ENCODE measurements around the gene EPHB2.
A peak's percentile ranks its signal among the peaks of the same experiment; 100 is the strongest.

Gene EPHB2

DNA sequence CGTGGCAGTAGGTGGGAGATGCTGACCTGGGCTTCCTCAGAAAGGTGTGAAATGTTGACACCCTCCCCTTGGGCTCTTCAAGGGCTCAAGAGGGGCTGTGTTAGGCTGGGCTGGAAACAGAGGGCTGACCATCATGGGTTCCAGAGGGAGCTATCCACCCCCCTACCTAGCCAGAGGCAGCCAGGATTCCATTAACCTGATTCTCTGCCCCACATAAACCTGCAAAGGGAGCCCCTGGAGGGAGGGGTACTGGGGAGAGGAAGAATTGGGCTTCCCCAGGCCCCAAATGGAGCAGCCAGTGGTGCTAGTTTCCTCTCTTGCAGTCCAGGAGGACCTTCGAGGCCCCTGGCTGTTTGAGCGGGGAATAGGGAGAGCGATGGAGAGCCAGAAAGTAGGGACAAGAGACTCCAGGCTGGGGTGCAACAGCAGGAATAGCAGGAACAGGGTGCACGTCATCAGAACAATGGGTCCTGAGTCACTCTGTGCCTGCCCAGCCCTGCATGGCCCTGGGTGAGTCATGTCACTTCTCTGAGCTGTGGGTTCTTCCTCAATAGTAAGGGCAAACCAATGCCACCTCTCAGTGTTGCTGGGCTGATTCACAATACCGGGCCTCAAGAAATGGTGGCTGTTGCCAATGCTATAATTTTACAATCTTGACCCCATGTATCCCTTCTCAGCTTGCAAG is 121.2 kb downstream of the EPHB2 start (continued):
- TF ChIP-seq, protein P1, sequence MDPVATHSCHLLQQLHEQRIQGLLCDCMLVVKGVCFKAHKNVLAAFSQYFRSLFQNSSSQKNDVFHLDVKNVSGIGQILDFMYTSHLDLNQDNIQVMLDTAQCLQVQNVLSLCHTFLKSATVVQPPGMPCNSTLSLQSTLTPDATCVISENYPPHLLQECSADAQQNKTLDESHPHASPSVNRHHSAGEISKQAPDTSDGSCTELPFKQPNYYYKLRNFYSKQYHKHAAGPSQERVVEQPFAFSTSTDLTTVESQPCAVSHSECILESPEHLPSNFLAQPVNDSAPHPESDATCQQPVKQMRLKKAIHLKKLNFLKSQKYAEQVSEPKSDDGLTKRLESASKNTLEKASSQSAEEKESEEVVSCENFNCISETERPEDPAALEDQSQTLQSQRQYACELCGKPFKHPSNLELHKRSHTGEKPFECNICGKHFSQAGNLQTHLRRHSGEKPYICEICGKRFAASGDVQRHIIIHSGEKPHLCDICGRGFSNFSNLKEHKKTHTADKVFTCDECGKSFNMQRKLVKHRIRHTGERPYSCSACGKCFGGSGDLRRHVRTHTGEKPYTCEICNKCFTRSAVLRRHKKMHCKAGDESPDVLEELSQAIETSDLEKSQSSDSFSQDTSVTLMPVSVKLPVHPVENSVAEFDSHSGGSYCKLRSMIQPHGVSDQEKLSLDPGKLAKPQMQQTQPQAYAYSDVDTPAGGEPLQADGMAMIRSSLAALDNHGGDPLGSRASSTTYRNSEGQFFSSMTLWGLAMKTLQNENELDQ (tag by site-specific recombination; IDR thresholded peaks at IDR 0.05; ENCODE audit: low read depth), result no peak
- TF ChIP-seq ZIC2 (tag by site-specific recombination; IDR thresholded peaks at IDR 0.05) (peak; percentile 20; the same call in 1 of the 2 replicates), ZNF76 (tag by site-specific recombination; IDR thresholded peaks at IDR 0.05; ENCODE audit: borderline replicate concordance, low read depth) (no peak), ZNF600 (tag by site-specific recombination; IDR thresholded peaks at IDR 0.05) (0 out of 2 replicates have a peak, but pooled peaks have one; percentile 28), KLF1 (tag by site-specific recombination; IDR thresholded peaks at IDR 0.05) (no peak), ZFHX2 (tag by site-specific recombination; conservative IDR thresholded peaks at IDR 0.05) (no peak), ZNF629 (tag by site-specific recombination; IDR thresholded peaks at IDR 0.05) (peak; percentile 65; the same call in 1 of the 2 replicates), ZNF785 (tag by site-specific recombination; IDR thresholded peaks at IDR 0.05) (no peak), ZBTB48 (tag by site-specific recombination; IDR thresholded peaks at IDR 0.05) (0 out of 2 replicates have a peak, but pooled peaks have one; percentile 23), ZBTB1 (tag by site-specific recombination; IDR thresholded peaks at IDR 0.05) (no peak)

DNA sequence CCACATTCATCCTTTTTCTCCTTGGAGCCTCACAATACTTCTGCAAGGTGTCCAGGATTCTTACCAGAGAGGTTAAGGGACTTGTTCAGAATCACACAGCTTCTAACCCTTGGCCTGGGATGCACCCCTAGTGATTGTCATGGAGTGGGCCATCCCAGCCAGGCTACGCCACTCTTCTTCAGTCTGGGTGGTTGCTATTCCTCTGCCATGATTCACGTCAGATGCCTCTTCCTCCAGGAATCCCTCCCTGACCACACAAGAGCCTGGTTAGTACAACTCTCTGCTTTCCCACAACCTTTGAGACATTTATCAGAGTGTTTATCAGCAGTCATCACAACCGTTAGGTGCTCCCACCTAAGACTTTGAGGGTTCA is 121.8 kb downstream of the EPHB2 start:
- POLR2A ChIA-PET, result no interaction called here
- TF ChIP-seq ZNF157 (tag by site-specific recombination; IDR thresholded peaks at IDR 0.05) (no peak), ZNF701 (tag by site-specific recombination; IDR thresholded peaks at IDR 0.05) (no peak), SP7 (tag by site-specific recombination; IDR thresholded peaks at IDR 0.05) (0 out of 2 replicates have a peak, but pooled peaks have one; percentile 5)
- TF ChIP-seq, protein P2, sequence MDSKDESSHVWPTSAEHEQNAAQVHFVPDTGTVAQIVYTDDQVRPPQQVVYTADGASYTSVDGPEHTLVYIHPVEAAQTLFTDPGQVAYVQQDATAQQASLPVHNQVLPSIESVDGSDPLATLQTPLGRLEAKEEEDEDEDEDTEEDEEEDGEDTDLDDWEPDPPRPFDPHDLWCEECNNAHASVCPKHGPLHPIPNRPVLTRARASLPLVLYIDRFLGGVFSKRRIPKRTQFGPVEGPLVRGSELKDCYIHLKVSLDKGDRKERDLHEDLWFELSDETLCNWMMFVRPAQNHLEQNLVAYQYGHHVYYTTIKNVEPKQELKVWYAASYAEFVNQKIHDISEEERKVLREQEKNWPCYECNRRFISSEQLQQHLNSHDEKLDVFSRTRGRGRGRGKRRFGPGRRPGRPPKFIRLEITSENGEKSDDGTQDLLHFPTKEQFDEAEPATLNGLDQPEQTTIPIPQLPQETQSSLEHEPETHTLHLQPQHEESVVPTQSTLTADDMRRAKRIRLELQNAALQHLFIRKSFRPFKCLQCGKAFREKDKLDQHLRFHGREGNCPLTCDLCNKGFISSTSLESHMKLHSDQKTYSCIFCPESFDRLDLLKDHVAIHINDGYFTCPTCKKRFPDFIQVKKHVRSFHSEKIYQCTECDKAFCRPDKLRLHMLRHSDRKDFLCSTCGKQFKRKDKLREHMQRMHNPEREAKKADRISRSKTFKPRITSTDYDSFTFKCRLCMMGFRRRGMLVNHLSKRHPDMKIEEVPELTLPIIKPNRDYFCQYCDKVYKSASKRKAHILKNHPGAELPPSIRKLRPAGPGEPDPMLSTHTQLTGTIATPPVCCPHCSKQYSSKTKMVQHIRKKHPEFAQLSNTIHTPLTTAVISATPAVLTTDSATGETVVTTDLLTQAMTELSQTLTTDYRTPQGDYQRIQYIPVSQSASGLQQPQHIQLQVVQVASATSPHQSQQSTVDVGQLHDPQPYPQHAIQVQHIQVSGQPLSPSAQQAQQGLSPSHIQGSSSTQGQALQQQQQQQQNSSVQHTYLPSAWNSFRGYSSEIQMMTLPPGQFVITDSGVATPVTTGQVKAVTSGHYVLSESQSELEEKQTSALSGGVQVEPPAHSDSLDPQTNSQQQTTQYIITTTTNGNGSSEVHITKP (tag by site-specific recombination; IDR thresholded peaks at IDR 0.05), result peak; percentile 85
- TF ChIP-seq, protein P3, sequence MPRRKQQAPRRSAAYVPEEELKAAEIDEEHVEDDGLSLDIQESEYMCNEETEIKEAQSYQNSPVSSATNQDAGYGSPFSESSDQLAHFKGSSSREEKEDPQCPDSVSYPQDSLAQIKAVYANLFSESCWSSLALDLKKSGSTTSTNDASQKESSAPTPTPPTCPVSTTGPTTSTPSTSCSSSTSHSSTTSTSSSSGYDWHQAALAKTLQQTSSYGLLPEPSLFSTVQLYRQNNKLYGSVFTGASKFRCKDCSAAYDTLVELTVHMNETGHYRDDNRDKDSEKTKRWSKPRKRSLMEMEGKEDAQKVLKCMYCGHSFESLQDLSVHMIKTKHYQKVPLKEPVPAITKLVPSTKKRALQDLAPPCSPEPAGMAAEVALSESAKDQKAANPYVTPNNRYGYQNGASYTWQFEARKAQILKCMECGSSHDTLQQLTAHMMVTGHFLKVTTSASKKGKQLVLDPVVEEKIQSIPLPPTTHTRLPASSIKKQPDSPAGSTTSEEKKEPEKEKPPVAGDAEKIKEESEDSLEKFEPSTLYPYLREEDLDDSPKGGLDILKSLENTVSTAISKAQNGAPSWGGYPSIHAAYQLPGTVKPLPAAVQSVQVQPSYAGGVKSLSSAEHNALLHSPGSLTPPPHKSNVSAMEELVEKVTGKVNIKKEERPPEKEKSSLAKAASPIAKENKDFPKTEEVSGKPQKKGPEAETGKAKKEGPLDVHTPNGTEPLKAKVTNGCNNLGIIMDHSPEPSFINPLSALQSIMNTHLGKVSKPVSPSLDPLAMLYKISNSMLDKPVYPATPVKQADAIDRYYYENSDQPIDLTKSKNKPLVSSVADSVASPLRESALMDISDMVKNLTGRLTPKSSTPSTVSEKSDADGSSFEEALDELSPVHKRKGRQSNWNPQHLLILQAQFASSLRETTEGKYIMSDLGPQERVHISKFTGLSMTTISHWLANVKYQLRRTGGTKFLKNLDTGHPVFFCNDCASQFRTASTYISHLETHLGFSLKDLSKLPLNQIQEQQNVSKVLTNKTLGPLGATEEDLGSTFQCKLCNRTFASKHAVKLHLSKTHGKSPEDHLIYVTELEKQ (tag by site-specific recombination; IDR thresholded peaks at IDR 0.05; ENCODE audit: borderline replicate concordance), result no peak
- TF ChIP-seq, protein P4, sequence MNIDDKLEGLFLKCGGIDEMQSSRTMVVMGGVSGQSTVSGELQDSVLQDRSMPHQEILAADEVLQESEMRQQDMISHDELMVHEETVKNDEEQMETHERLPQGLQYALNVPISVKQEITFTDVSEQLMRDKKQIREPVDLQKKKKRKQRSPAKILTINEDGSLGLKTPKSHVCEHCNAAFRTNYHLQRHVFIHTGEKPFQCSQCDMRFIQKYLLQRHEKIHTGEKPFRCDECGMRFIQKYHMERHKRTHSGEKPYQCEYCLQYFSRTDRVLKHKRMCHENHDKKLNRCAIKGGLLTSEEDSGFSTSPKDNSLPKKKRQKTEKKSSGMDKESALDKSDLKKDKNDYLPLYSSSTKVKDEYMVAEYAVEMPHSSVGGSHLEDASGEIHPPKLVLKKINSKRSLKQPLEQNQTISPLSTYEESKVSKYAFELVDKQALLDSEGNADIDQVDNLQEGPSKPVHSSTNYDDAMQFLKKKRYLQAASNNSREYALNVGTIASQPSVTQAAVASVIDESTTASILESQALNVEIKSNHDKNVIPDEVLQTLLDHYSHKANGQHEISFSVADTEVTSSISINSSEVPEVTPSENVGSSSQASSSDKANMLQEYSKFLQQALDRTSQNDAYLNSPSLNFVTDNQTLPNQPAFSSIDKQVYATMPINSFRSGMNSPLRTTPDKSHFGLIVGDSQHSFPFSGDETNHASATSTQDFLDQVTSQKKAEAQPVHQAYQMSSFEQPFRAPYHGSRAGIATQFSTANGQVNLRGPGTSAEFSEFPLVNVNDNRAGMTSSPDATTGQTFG (tag by site-specific recombination; IDR thresholded peaks at IDR 0.05; ENCODE audit: borderline replicate concordance), result no peak

More for the DNA sequence above, 121.8 kb downstream of the EPHB2 start:
- CTCF ChIA-PET, result no interaction called here
- Histone ChIP-seq H3K36me3 (ENCODE audit: control insufficient read depth in 2 of 2, insufficient read depth in 1 of 2, low read length in 2 of 2) (no peaks in the 10 kb centered on the region), H3K27ac (ENCODE audit: extremely low read depth, low read depth, low read length) (no peak overlapping the region), H3K4me3 (ENCODE audit: low read depth, low read length) (no peak overlapping the region), H3K9me3 (ENCODE audit: control insufficient read depth, insufficient read depth, low read depth, low read length) (no peaks in the 10 kb centered on the region), H3K4me1 (ENCODE audit: control insufficient read depth, insufficient read depth, low read length) (no peaks in the 10 kb centered on the region)

Measured in HEK293 (cell line).